Measurements from ENCODE around the gene PTPRG. TPM values are rescaled to one million over a fixed set of nuclear protein-coding genes. Genes with fewer than 3 reads are reported as not detected.

PTPRG gene
- total RNA-seq, 3 donors from 2014 or later = 28.9 to 54.7 (median 40.4) TPM

DNA sequence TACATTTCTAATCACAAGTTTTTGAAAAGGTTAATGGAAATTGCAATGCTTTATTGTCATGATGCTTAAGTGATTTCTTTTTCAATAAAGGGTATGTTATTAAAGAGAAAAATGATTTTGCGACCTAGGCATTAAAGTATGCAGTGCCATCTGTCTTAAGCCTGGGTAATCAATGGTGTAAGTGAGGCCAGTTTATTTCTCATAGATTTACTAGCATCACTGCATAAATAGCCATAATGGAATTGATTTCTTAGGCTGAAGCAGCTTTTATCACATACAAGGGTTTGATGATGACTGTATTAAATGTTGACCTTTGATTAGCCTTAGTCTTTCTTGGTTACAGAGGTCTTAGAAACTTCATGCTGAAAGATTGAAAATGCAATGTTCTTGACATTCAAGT, 464.5 kb downstream of the PTPRG start:
- H3K36me3 ChIP-seq (ENCODE audit: low read depth) = no peaks in the 10 kb centered on the region
- no peaks in the 10 kb centered on the region for H3K9me3 ChIP-seq
- intact Hi-C loops (cut with DNase I, micrococcal nuclease) = no loop called here
- no peak overlapping the region for H3K4me3 ChIP-seq
- ATAC-seq (no peak), DNase-seq (no peak)
- no peaks in the 10 kb centered on the region for H3K4me1 ChIP-seq (ENCODE audit: low read depth)
- TF ChIP-seq, protein P1, sequence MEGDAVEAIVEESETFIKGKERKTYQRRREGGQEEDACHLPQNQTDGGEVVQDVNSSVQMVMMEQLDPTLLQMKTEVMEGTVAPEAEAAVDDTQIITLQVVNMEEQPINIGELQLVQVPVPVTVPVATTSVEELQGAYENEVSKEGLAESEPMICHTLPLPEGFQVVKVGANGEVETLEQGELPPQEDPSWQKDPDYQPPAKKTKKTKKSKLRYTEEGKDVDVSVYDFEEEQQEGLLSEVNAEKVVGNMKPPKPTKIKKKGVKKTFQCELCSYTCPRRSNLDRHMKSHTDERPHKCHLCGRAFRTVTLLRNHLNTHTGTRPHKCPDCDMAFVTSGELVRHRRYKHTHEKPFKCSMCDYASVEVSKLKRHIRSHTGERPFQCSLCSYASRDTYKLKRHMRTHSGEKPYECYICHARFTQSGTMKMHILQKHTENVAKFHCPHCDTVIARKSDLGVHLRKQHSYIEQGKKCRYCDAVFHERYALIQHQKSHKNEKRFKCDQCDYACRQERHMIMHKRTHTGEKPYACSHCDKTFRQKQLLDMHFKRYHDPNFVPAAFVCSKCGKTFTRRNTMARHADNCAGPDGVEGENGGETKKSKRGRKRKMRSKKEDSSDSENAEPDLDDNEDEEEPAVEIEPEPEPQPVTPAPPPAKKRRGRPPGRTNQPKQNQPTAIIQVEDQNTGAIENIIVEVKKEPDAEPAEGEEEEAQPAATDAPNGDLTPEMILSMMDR (IDR thresholded peaks at IDR 0.05) = no peak

DNA sequence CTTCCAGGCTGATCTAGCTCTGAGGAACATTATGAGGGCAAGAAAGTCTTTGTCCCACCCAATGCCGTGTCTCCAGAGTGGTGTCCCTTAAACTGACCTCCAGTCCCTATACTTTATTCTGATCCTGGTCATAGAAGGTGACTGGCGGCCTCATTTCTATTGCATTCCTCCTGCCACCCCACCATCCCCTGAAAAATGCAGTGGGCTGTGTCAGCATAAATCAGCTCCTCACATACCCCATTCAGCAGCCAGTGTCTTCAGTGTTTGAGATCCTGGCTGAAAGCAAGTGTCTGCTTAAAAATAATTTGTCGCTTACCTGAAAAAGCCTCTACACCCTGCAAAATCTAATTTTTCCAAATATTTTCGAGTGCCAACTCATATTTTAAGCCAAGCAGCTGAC, 465.9 kb downstream of the PTPRG start:
- intact Hi-C loops (cut with DNase I, micrococcal nuclease) = no loop called here
- TF ChIP-seq, protein P1 (IDR thresholded peaks at IDR 0.05) = no peak
- DNase-seq = no peak
- Histone ChIP-seq H3K9me3 (no peaks in the 10 kb centered on the region), H3K36me3 (ENCODE audit: low read depth) (no peaks in the 10 kb centered on the region), H3K4me3 (no peak overlapping the region), H3K4me1 (ENCODE audit: low read depth) (no peaks in the 10 kb centered on the region)
- no peak for ATAC-seq

DNA sequence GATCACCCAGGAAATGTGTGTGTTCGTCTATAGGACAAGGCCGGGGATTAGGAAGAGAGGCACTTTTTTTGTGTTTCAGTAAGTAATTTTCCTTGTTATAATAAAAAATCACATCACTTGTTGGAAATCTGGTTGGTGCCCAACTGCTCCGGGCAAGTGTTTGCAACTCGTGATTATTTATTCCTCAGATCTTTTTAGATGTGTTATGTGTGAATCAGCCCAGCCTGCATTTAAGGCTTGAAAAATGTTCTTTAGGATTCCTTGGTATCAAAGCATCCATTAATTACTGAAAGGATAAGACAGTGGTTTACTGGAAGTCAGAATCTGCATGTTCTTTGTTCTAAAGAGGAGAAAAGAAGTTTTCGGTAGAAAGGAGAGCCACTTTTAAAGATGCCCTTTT, 466.4 kb downstream of the PTPRG start:
- Histone ChIP-seq H3K4me3 (no peak overlapping the region), H3K9me3 (no peaks in the 10 kb centered on the region), H3K36me3 (ENCODE audit: low read depth) (no peaks in the 10 kb centered on the region), H3K4me1 (ENCODE audit: low read depth) (no peaks in the 10 kb centered on the region)
- DNase-seq = no peak
- ATAC-seq = no peak
- intact Hi-C loops (cut with DNase I, micrococcal nuclease) = no loop called here
- TF ChIP-seq, protein P1 (IDR thresholded peaks at IDR 0.05) = no peak

DNA sequence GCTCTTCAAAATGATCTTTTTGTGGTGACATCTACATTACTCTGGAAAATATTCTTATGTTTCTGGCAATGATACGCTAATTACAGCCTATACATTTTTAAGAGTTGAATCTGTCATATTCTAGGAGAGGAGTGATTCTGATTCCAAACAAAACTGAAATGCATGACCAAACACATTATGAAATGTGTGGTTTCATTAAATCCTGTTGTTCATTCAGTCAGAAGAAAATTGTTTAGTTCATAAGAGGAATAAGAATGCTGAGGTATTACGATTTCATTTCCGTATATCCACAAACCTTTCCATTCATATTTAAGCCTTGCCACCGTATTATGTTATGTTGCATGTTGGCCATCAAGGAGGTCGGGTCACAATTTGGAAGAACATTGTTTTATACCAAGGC, 466.9 kb downstream of the PTPRG start:
- no peak for DNase-seq
- intact Hi-C loops (cut with DNase I, micrococcal nuclease) = no loop called here
- H3K9me3 ChIP-seq = no peaks in the 10 kb centered on the region
- no peak overlapping the region for H3K4me3 ChIP-seq
- TF ChIP-seq, protein P1 (IDR thresholded peaks at IDR 0.05) = no peak
- ATAC-seq = no peak
- no peaks in the 10 kb centered on the region for H3K4me1 ChIP-seq (ENCODE audit: low read depth)
- no peaks in the 10 kb centered on the region for H3K36me3 ChIP-seq (ENCODE audit: low read depth)

DNA sequence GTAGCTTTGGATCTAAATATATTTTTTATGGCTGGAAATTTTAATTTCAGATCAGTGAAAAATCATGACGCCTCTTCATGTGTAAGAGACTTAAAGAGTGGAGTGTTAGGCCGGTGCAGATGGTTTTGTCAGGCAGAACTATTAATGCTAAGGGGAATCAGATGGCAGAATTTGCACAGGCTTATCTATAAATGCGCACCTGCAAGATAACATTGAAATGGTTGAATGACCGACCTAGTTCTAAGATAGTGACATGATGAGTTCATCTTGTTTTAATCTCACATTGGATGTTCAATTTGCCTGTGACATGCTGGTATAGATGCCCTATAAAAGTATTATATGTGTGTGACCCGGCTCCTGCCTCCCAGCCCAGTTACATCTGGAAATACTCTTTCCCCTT, 471.4 kb downstream of the PTPRG start:
- DNase-seq = no peak
- TF ChIP-seq, protein P1 (IDR thresholded peaks at IDR 0.05) = no peak
- Histone ChIP-seq H3K36me3 (ENCODE audit: low read depth) (no peaks in the 10 kb centered on the region), H3K9me3 (no peaks in the 10 kb centered on the region), H3K4me1 (ENCODE audit: low read depth) (no peaks in the 10 kb centered on the region), H3K4me3 (no peak overlapping the region)
- no peak for ATAC-seq
- intact Hi-C loops (cut with DNase I, micrococcal nuclease) = no loop called here

DNA sequence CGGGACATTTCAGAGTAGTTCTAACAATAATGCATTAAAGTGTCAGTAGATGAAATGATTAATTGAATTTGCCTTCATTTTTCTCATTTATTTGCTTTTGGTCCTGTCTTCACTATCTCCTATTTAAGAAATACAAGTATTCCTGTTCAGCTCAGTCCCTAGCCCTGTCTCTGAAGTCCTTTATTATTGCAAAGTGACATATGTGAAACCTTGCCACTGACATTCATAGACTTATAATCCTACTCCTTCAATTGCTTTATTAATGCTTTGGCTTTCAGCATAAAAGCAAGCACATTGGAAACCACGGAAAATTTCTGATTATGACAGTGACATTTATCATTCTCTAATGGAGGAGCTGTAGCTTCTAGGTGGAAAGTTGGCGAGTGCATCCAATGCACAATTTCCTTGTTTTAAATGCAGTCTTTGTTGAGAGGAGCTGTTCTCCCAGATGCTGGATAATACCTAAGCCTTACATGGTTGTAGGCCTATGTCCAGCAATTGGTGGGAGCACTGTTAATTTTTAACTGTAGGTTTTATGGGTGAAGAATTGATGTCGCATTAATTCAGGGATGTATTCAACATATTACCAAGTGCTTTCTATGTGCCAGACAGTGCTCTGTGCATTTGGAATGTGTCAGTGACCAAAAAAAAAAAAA, 474.2 kb downstream of the PTPRG start:
- H3K36me3 ChIP-seq (ENCODE audit: low read depth) = no peaks in the 10 kb centered on the region
- ATAC-seq (no peak), DNase-seq (no peak)
- H3K4me3 ChIP-seq = no peak overlapping the region
- intact Hi-C loops (cut with DNase I, micrococcal nuclease) = no loop called here
- H3K4me1 ChIP-seq (ENCODE audit: low read depth) = no peaks in the 10 kb centered on the region
- TF ChIP-seq, protein P1 (IDR thresholded peaks at IDR 0.05) = no peak
- no peaks in the 10 kb centered on the region for H3K9me3 ChIP-seq

Measured in mucosa of descending colon (tissue), 3 donors.